Measurements from ENCODE around the gene ACER1.

The ACER1 gene

GRCh38 chr19:6270822-6271221 is 62.6 kb downstream of the ACER1 start:
- ChIA-PET CTCF (interaction anchor here (1.3 to 1.8 kb wide), 3 partner anchors 16 to 36 kb away, joined by 3 to 8 read pairs (median 3); no protein-coding TSS in a partner anchor), POLR2A (no interaction called here)
- WGBS (ENCODE audit: insufficient coverage): 98% methylated on average over 17 of the region's 17 CpGs
- Histone ChIP-seq H3K36me3 (ENCODE audit: control insufficient read depth in 4 of 4, insufficient read depth in 4 of 4, low read length in 3 of 4) (peaks cover 7 to 45% (median 29%) of the 10 kb centered on the region in 4 experiments), H3K4me1 (ENCODE audit: control extremely low read depth in 1 of 4, control insufficient read depth in 4 of 4, insufficient read depth in 4 of 4, low read length in 3 of 4) (peaks cover 0 to 36% (median 19%) of the 10 kb centered on the region in 4 experiments), H3K27me3 (replicated peaks in 2 of 5; ENCODE audit: control insufficient read depth in 4 of 5, insufficient read depth in 5 of 5, low read length in 4 of 5) (no peaks in the 10 kb centered on the region), H3K27ac (ENCODE audit: insufficient read depth in 1 of 2, low read depth in 1 of 2, low read length in 2 of 2, poor library complexity in 1 of 2, severe bottlenecking in 2 of 2) (no peak overlapping the region), H3K9me3 (ENCODE audit: control extremely low read depth in 1 of 5, control insufficient read depth in 4 of 5, insufficient read depth in 2 of 5, low read depth in 1 of 5, low read length in 4 of 5) (no peaks in the 10 kb centered on the region), H3K4me3 (ENCODE audit: control insufficient read depth in 1 of 7, extremely low read depth in 1 of 7, insufficient read depth in 4 of 7, low read depth in 2 of 7, low read length in 6 of 7) (no peak overlapping the region)
- no peak for DNase-seq

GRCh38 chr19:6270076-6270745 is 63.2 kb downstream of the ACER1 start:
- POLR2A ChIA-PET: interaction anchor here (0.8 kb wide), 1 partner anchor 21 kb away, joined by 3 read pairs; no protein-coding TSS in a partner anchor
- DNase-seq: no peak
- Histone ChIP-seq H3K9me3 (ENCODE audit: control extremely low read depth in 1 of 5, control insufficient read depth in 4 of 5, insufficient read depth in 2 of 5, low read depth in 1 of 5, low read length in 4 of 5) (no peaks in the 10 kb centered on the region), H3K4me1 (ENCODE audit: control extremely low read depth in 1 of 4, control insufficient read depth in 4 of 4, insufficient read depth in 4 of 4, low read length in 3 of 4) (peaks cover 0 to 30% (median 13%) of the 10 kb centered on the region in 4 experiments), H3K36me3 (ENCODE audit: control insufficient read depth in 4 of 4, insufficient read depth in 4 of 4, low read length in 3 of 4) (peaks cover 7 to 45% (median 29%) of the 10 kb centered on the region in 4 experiments), H3K27me3 (replicated peaks in 2 of 5; ENCODE audit: control insufficient read depth in 4 of 5, insufficient read depth in 5 of 5, low read length in 4 of 5) (no peaks in the 10 kb centered on the region), H3K4me3 (ENCODE audit: control insufficient read depth in 1 of 7, extremely low read depth in 1 of 7, insufficient read depth in 4 of 7, low read depth in 2 of 7, low read length in 6 of 7) (no peak overlapping the region), H3K27ac (ENCODE audit: insufficient read depth in 1 of 2, low read depth in 1 of 2, low read length in 2 of 2, poor library complexity in 1 of 2, severe bottlenecking in 2 of 2) (no peak overlapping the region)
- 97% methylated on average over 30 of the region's 31 CpGs for WGBS (ENCODE audit: insufficient coverage)
- CTCF ChIA-PET: interaction anchor here (1.3 kb wide), 1 partner anchor 19 kb away, joined by 3 read pairs; no protein-coding TSS in a partner anchor

GRCh38 chr19:6269101-6269886 is 64.1 kb downstream of the ACER1 start:
- POLR2A ChIA-PET: no interaction called here
- no peak overlapping the region for H3K27ac ChIP-seq (ENCODE audit: insufficient read depth in 1 of 2, low read depth in 1 of 2, low read length in 2 of 2, poor library complexity in 1 of 2, severe bottlenecking in 2 of 2)
- peaks cover 0 to 21% (median 6%) of the 10 kb centered on the region in 4 experiments for H3K4me1 ChIP-seq (ENCODE audit: control extremely low read depth in 1 of 4, control insufficient read depth in 4 of 4, insufficient read depth in 4 of 4, low read length in 3 of 4)
- CTCF ChIA-PET: no interaction called here
- no peak for DNase-seq
- peaks cover 7 to 42% (median 29%) of the 10 kb centered on the region in 4 experiments for H3K36me3 ChIP-seq (ENCODE audit: control insufficient read depth in 4 of 4, insufficient read depth in 4 of 4, low read length in 3 of 4)
- 91% methylated on average over 29 of the region's 33 CpGs for WGBS (ENCODE audit: insufficient coverage)
- no peaks in the 10 kb centered on the region for H3K27me3 ChIP-seq (replicated peaks in 2 of 5; ENCODE audit: control insufficient read depth in 4 of 5, insufficient read depth in 5 of 5, low read length in 4 of 5)
- no peaks in the 10 kb centered on the region for H3K9me3 ChIP-seq (ENCODE audit: control extremely low read depth in 1 of 5, control insufficient read depth in 4 of 5, insufficient read depth in 2 of 5, low read depth in 1 of 5, low read length in 4 of 5)
- H3K4me3 ChIP-seq (ENCODE audit: control insufficient read depth in 1 of 7, extremely low read depth in 1 of 7, insufficient read depth in 4 of 7, low read depth in 2 of 7, low read length in 6 of 7): no peak overlapping the region

- WGBS (ENCODE audit: insufficient coverage): 100% methylated on average over 3 of the region's 4 CpGs
- no peak overlapping the region for H3K4me3 ChIP-seq (ENCODE audit: control insufficient read depth in 1 of 7, extremely low read depth in 1 of 7, insufficient read depth in 4 of 7, low read depth in 2 of 7, low read length in 6 of 7)
- H3K4me1 ChIP-seq (ENCODE audit: control extremely low read depth in 1 of 4, control insufficient read depth in 4 of 4, insufficient read depth in 4 of 4, low read length in 3 of 4): peaks cover 0 to 12% (median 0%) of the 10 kb centered on the region in 4 experiments
- ChIA-PET CTCF (interaction anchor here (1.3 to 2.3 kb wide), 3 partner anchors 9 to 51 kb away, joined by 3 to 10 read pairs (median 3); no protein-coding TSS in a partner anchor), POLR2A (interaction anchor here (0.6 kb wide), 1 partner anchor 60 kb away, joined by 5 read pairs; no protein-coding TSS in a partner anchor)
- DNase-seq: no peak
- H3K27ac ChIP-seq (ENCODE audit: insufficient read depth in 1 of 2, low read depth in 1 of 2, low read length in 2 of 2, poor library complexity in 1 of 2, severe bottlenecking in 2 of 2): peak overlapping the region in 1 of 2 experiments; percentile 25
- H3K9me3 ChIP-seq (ENCODE audit: control extremely low read depth in 1 of 5, control insufficient read depth in 4 of 5, insufficient read depth in 2 of 5, low read depth in 1 of 5, low read length in 4 of 5): no peaks in the 10 kb centered on the region
- no peaks in the 10 kb centered on the region for H3K27me3 ChIP-seq (replicated peaks in 2 of 5; ENCODE audit: control insufficient read depth in 4 of 5, insufficient read depth in 5 of 5, low read length in 4 of 5)
- H3K36me3 ChIP-seq (ENCODE audit: control insufficient read depth in 4 of 4, insufficient read depth in 4 of 4, low read length in 3 of 4): peaks cover 7 to 46% (median 32%) of the 10 kb centered on the region in 4 experiments
These were observed 65.0 kb downstream of the ACER1 start for GRCh38 chr19:6268382-6268771.

GRCh38 chr19:6267552-6268381 is 65.6 kb downstream of the ACER1 start:
- DNase-seq: no peak
- CTCF ChIA-PET: interaction anchor here (1.3 to 2.3 kb wide), 3 partner anchors 9 to 50 kb away, joined by 3 to 10 read pairs (median 3); no protein-coding TSS in a partner anchor
- Histone ChIP-seq H3K27me3 (replicated peaks in 2 of 5; ENCODE audit: control insufficient read depth in 4 of 5, insufficient read depth in 5 of 5, low read length in 4 of 5) (no peaks in the 10 kb centered on the region), H3K9me3 (ENCODE audit: control extremely low read depth in 1 of 5, control insufficient read depth in 4 of 5, insufficient read depth in 2 of 5, low read depth in 1 of 5, low read length in 4 of 5) (no peaks in the 10 kb centered on the region), H3K4me3 (ENCODE audit: control insufficient read depth in 1 of 7, extremely low read depth in 1 of 7, insufficient read depth in 4 of 7, low read depth in 2 of 7, low read length in 6 of 7) (no peak overlapping the region), H3K4me1 (ENCODE audit: control extremely low read depth in 1 of 4, control insufficient read depth in 4 of 4, insufficient read depth in 4 of 4, low read length in 3 of 4) (peaks cover 0 to 6% (median 0%) of the 10 kb centered on the region in 4 experiments), H3K36me3 (ENCODE audit: control insufficient read depth in 4 of 4, insufficient read depth in 4 of 4, low read length in 3 of 4) (peaks cover 7 to 50% (median 35%) of the 10 kb centered on the region in 4 experiments), H3K27ac (ENCODE audit: insufficient read depth in 1 of 2, low read depth in 1 of 2, low read length in 2 of 2, poor library complexity in 1 of 2, severe bottlenecking in 2 of 2) (peak overlapping the region in 1 of 2 experiments; percentile 25)
- 94% methylated on average over 13 of the region's 17 CpGs for WGBS (ENCODE audit: insufficient coverage)
- POLR2A ChIA-PET: interaction anchor here (0.6 kb wide), 1 partner anchor 59 kb away, joined by 5 read pairs; no protein-coding TSS in a partner anchor

- ChIA-PET CTCF (no interaction called here), POLR2A (no interaction called here)
- Histone ChIP-seq H3K27me3 (replicated peaks in 2 of 5; ENCODE audit: control insufficient read depth in 4 of 5, insufficient read depth in 5 of 5, low read length in 4 of 5) (no peaks in the 10 kb centered on the region), H3K4me1 (ENCODE audit: control extremely low read depth in 1 of 4, control insufficient read depth in 4 of 4, insufficient read depth in 4 of 4, low read length in 3 of 4) (peaks cover 0 to 4% (median under 1%) of the 10 kb centered on the region in 4 experiments), H3K4me3 (ENCODE audit: control insufficient read depth in 1 of 7, extremely low read depth in 1 of 7, insufficient read depth in 4 of 7, low read depth in 2 of 7, low read length in 6 of 7) (no peak overlapping the region), H3K9me3 (ENCODE audit: control extremely low read depth in 1 of 5, control insufficient read depth in 4 of 5, insufficient read depth in 2 of 5, low read depth in 1 of 5, low read length in 4 of 5) (no peaks in the 10 kb centered on the region), H3K36me3 (ENCODE audit: control insufficient read depth in 4 of 4, insufficient read depth in 4 of 4, low read length in 3 of 4) (peaks cover 6 to 65% (median 42%) of the 10 kb centered on the region in 4 experiments), H3K27ac (ENCODE audit: insufficient read depth in 1 of 2, low read depth in 1 of 2, low read length in 2 of 2, poor library complexity in 1 of 2, severe bottlenecking in 2 of 2) (no peak overlapping the region)
- 90% methylated on average over 2 of the region's 4 CpGs for WGBS (ENCODE audit: insufficient coverage)
- no peak for DNase-seq
These were observed 68.6 kb downstream of the ACER1 start for GRCh38 chr19:6264803-6265202.
